ENCODE results near the gene BPIFB2. TPM values are rescaled to one million over a fixed set of nuclear protein-coding genes. Genes with fewer than 3 reads are reported as not detected.

Gene BPIFB2
- polyA plus RNA-seq, 1 experiment, result not detected

GRCh38 chr20:33065785-33066184, 58.3 kb downstream of the BPIFB2 start:
- TF ChIP-seq, protein P1, sequence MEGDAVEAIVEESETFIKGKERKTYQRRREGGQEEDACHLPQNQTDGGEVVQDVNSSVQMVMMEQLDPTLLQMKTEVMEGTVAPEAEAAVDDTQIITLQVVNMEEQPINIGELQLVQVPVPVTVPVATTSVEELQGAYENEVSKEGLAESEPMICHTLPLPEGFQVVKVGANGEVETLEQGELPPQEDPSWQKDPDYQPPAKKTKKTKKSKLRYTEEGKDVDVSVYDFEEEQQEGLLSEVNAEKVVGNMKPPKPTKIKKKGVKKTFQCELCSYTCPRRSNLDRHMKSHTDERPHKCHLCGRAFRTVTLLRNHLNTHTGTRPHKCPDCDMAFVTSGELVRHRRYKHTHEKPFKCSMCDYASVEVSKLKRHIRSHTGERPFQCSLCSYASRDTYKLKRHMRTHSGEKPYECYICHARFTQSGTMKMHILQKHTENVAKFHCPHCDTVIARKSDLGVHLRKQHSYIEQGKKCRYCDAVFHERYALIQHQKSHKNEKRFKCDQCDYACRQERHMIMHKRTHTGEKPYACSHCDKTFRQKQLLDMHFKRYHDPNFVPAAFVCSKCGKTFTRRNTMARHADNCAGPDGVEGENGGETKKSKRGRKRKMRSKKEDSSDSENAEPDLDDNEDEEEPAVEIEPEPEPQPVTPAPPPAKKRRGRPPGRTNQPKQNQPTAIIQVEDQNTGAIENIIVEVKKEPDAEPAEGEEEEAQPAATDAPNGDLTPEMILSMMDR (IDR thresholded peaks at IDR 0.05; ENCODE audit: low read depth, low read length), result no peak
- H3K27me3 ChIP-seq (ENCODE audit: control insufficient read depth, insufficient read depth, low read length), result peaks cover 4% of the 10 kb centered on the region
- CTCF ChIA-PET, result no interaction called here
- POLR2A ChIA-PET, result no interaction called here
- no peak overlapping the region for H3K4me3 ChIP-seq (ENCODE audit: low read depth, low read length)
- no peak for DNase-seq (ENCODE audit: low read depth, low spot score)
- no peaks in the 10 kb centered on the region; the same call in 1 of the 2 replicates for H3K9me3 ChIP-seq (ENCODE audit: control insufficient read depth, insufficient read depth, low read length)
- no peak overlapping the region for H3K27ac ChIP-seq (ENCODE audit: low read depth, low read length)

DNA sequence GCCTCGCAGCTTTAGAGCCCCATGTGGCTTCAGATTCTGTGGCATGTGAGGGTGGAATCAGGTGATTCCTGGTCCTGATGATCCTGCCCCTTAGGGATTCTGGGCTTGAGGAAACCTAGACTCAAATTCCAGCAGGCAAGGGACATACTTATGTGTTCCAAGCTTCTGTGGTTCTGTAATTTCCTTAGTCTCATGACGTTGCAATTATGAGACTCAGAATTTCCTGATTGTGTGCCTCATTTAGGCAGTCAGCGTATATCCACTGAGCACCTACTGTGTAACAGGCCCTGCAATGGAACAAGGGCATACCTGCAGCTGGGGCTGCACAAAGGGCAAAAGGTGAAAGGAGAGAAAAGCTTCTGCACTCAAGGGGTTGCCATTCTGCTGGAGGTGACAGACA, 60.3 kb downstream of the BPIFB2 start:
- no peak for DNase-seq (ENCODE audit: low read depth, low spot score)
- no peaks in the 10 kb centered on the region; the same call in 1 of the 2 replicates for H3K9me3 ChIP-seq (ENCODE audit: control insufficient read depth, insufficient read depth, low read length)
- POLR2A ChIA-PET, result no interaction called here
- H3K27ac ChIP-seq (ENCODE audit: low read depth, low read length), result no peak overlapping the region
- H3K27me3 ChIP-seq (ENCODE audit: control insufficient read depth, insufficient read depth, low read length), result peaks cover 4% of the 10 kb centered on the region
- CTCF ChIA-PET, result no interaction called here
- no peak overlapping the region for H3K4me3 ChIP-seq (ENCODE audit: low read depth, low read length)
- TF ChIP-seq, protein P1 (IDR thresholded peaks at IDR 0.05; ENCODE audit: low read depth, low read length), result no peak

- DNase-seq (ENCODE audit: low read depth, low spot score), result no peak
- POLR2A ChIA-PET, result no interaction called here
- CTCF ChIA-PET, result no interaction called here
- Histone ChIP-seq H3K27me3 (ENCODE audit: control insufficient read depth, insufficient read depth, low read length) (peaks cover 4% of the 10 kb centered on the region), H3K9me3 (ENCODE audit: control insufficient read depth, insufficient read depth, low read length) (no peaks in the 10 kb centered on the region; the same call in 1 of the 2 replicates), H3K4me3 (ENCODE audit: low read depth, low read length) (no peak overlapping the region), H3K27ac (ENCODE audit: low read depth, low read length) (no peak overlapping the region)
- TF ChIP-seq, protein P1 (IDR thresholded peaks at IDR 0.05; ENCODE audit: low read depth, low read length), result no peak
Observed at GRCh38 chr20:33068251-33068939, 60.9 kb downstream of the BPIFB2 start.

DNA sequence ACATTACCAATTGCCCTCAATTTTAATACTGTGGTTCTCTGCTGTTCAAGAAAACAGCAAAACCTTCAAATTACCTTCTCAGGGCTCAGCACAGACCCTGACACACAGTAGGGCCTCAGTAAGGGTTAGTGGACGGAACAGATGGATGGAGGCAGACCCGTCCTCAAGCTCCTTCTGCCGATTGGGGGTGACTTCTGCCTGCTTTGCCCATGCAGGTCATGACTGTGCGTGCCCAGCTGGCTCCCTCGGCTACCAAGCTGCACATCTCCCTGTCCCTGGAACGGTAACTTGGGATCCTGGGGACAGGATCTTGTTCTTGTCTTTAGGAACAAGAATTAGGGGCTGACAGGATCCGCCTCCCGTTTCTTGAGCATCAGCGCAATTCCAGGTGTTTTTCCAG, 62.2 kb downstream of the BPIFB2 start:
- ChIA-PET POLR2A (no interaction called here), CTCF (no interaction called here)
- H3K27me3 ChIP-seq (ENCODE audit: control insufficient read depth, insufficient read depth, low read length), result peaks cover 4% of the 10 kb centered on the region
- TF ChIP-seq, protein P1 (IDR thresholded peaks at IDR 0.05; ENCODE audit: low read depth, low read length), result no peak
- no peak overlapping the region for H3K4me3 ChIP-seq (ENCODE audit: low read depth, low read length)
- no peak for DNase-seq (ENCODE audit: low read depth, low spot score)
- no peak overlapping the region for H3K27ac ChIP-seq (ENCODE audit: low read depth, low read length)
- no peaks in the 10 kb centered on the region; the same call in 1 of the 2 replicates for H3K9me3 ChIP-seq (ENCODE audit: control insufficient read depth, insufficient read depth, low read length)

GRCh38 chr20:33070111-33071053, 62.9 kb downstream of the BPIFB2 start:
- ChIA-PET CTCF (no interaction called here), POLR2A (no interaction called here)
- no peak for DNase-seq (ENCODE audit: low read depth, low spot score)

More at GRCh38 chr20:33070111-33071053, 62.9 kb downstream of the BPIFB2 start:
- TF ChIP-seq, protein P1 (IDR thresholded peaks at IDR 0.05; ENCODE audit: low read depth, low read length), result no peak
- Histone ChIP-seq H3K9me3 (ENCODE audit: control insufficient read depth, insufficient read depth, low read length) (no peaks in the 10 kb centered on the region; the same call in 1 of the 2 replicates), H3K27me3 (ENCODE audit: control insufficient read depth, insufficient read depth, low read length) (peaks cover 4% of the 10 kb centered on the region), H3K4me3 (ENCODE audit: low read depth, low read length) (no peak overlapping the region), H3K27ac (ENCODE audit: low read depth, low read length) (no peak overlapping the region)
